Measurements from ENCODE around the gene DPH6.

The DPH6 gene

GRCh38 chr15:35555244-35555643 lies 9.3 kb upstream of the DPH6 start:
- no peak overlapping the region for H3K9ac ChIP-seq
- H3K27me3 ChIP-seq (ENCODE audit: control insufficient read depth, insufficient read depth, low read length), result no peaks in the 10 kb centered on the region
- no peaks in the 10 kb centered on the region for H3K4me1 ChIP-seq
- no peak overlapping the region for H3K4me2 ChIP-seq (ENCODE audit: low read length)
- no peaks in the 10 kb centered on the region for H3K79me2 ChIP-seq
- H2AFZ ChIP-seq, result no peak overlapping the region
- no peak overlapping the region for H3K27ac ChIP-seq
- TF ChIP-seq CTCF (IDR thresholded peaks at IDR 0.05), result no peak
- no peaks in the 10 kb centered on the region for H3K9me3 ChIP-seq (ENCODE audit: control insufficient read depth, low read length)
- H3K36me3 ChIP-seq (ENCODE audit: control insufficient read depth, insufficient read depth, low read length), result no peaks in the 10 kb centered on the region
- no peak overlapping the region for H3K4me3 ChIP-seq (ENCODE audit: low read depth, low read length)

GRCh38 chr15:35550957-35551356 lies 5.0 kb upstream of the DPH6 start:
- no peaks in the 10 kb centered on the region for H3K4me1 ChIP-seq
- no peaks in the 10 kb centered on the region for H3K36me3 ChIP-seq (ENCODE audit: control insufficient read depth, insufficient read depth, low read length)
- H3K4me2 ChIP-seq (ENCODE audit: low read length), result no peak overlapping the region
- no peaks in the 10 kb centered on the region for H3K27me3 ChIP-seq (ENCODE audit: control insufficient read depth, insufficient read depth, low read length)
- peaks cover 3% of the 10 kb centered on the region for H3K79me2 ChIP-seq
- H3K27ac ChIP-seq, result no peak overlapping the region
- H3K4me3 ChIP-seq (ENCODE audit: low read depth, low read length), result no peak overlapping the region
- H3K9ac ChIP-seq, result no peak overlapping the region
- no peak overlapping the region for H2AFZ ChIP-seq
- TF ChIP-seq CTCF (IDR thresholded peaks at IDR 0.05), result no peak
- no peaks in the 10 kb centered on the region for H3K9me3 ChIP-seq (ENCODE audit: control insufficient read depth, low read length)

GRCh38 chr15:35549567-35549966 lies 3.6 kb upstream of the DPH6 start:
- Histone ChIP-seq H3K27ac (no peak overlapping the region), H3K36me3 (ENCODE audit: control insufficient read depth, insufficient read depth, low read length) (no peaks in the 10 kb centered on the region), H3K4me2 (ENCODE audit: low read length) (no peak overlapping the region), H3K9me3 (ENCODE audit: control insufficient read depth, low read length) (no peaks in the 10 kb centered on the region), H3K79me2 (peaks cover 3% of the 10 kb centered on the region), H3K4me1 (no peaks in the 10 kb centered on the region), H3K27me3 (ENCODE audit: control insufficient read depth, insufficient read depth, low read length) (no peaks in the 10 kb centered on the region), H3K9ac (no peak overlapping the region), H3K4me3 (ENCODE audit: low read depth, low read length) (no peak overlapping the region), H2AFZ (no peak overlapping the region)
- no peak for TF ChIP-seq CTCF (IDR thresholded peaks at IDR 0.05)

GRCh38 chr15:35548435-35548834 lies 2.5 kb upstream of the DPH6 start:
- H3K79me2 ChIP-seq, result peaks cover 3% of the 10 kb centered on the region
- H3K36me3 ChIP-seq (ENCODE audit: control insufficient read depth, insufficient read depth, low read length), result no peaks in the 10 kb centered on the region
- H3K9me3 ChIP-seq (ENCODE audit: control insufficient read depth, low read length), result no peaks in the 10 kb centered on the region
- H3K9ac ChIP-seq, result no peak overlapping the region
- H3K4me1 ChIP-seq, result no peaks in the 10 kb centered on the region
- H3K4me3 ChIP-seq (ENCODE audit: low read depth, low read length), result no peak overlapping the region
- no peak overlapping the region for H3K4me2 ChIP-seq (ENCODE audit: low read length)
- no peak for TF ChIP-seq CTCF (IDR thresholded peaks at IDR 0.05)
- H3K27ac ChIP-seq, result no peak overlapping the region
- no peaks in the 10 kb centered on the region for H3K27me3 ChIP-seq (ENCODE audit: control insufficient read depth, insufficient read depth, low read length)
- no peak overlapping the region for H2AFZ ChIP-seq

- Histone ChIP-seq H3K4me3 (ENCODE audit: low read depth, low read length) (no peak overlapping the region), H3K27ac (no peak overlapping the region), H3K9ac (no peak overlapping the region), H3K9me3 (ENCODE audit: control insufficient read depth, low read length) (no peaks in the 10 kb centered on the region), H2AFZ (no peak overlapping the region), H3K4me2 (ENCODE audit: low read length) (no peak overlapping the region), H3K79me2 (peaks cover 3% of the 10 kb centered on the region), H3K4me1 (no peaks in the 10 kb centered on the region), H3K36me3 (ENCODE audit: control insufficient read depth, insufficient read depth, low read length) (no peaks in the 10 kb centered on the region), H3K27me3 (ENCODE audit: control insufficient read depth, insufficient read depth, low read length) (no peaks in the 10 kb centered on the region)
- TF ChIP-seq CTCF (IDR thresholded peaks at IDR 0.05), result no peak
These were observed 1.9 kb upstream of the DPH6 start for GRCh38 chr15:35547775-35548364.
